SW480 (cell line): Measurements from ENCODE around the gene DLX3.

Experiments used
- DNase-seq: peaks from one replicate; pipeline ENCODE4 v3.0.0-alpha.2; 2016; ENCODE audit warnings: low spot score

The DLX3 gene

DNA sequence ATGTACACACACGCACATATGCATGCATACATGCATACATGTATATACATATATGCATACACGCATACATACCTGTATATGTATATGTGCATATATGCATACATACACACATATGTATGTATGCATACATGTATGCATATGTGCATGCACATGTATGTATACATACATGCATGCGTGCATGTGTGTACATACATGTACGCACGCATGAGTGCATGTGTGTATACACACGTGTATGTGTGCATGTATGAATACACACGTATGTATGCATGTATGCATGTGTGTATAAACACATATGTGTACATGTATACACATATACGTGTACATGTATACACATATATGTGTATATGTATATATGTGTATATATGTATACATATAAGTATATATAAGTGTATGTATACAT lies 28.5 kb upstream of the DLX3 start:
- no peak for DNase-seq

DNA sequence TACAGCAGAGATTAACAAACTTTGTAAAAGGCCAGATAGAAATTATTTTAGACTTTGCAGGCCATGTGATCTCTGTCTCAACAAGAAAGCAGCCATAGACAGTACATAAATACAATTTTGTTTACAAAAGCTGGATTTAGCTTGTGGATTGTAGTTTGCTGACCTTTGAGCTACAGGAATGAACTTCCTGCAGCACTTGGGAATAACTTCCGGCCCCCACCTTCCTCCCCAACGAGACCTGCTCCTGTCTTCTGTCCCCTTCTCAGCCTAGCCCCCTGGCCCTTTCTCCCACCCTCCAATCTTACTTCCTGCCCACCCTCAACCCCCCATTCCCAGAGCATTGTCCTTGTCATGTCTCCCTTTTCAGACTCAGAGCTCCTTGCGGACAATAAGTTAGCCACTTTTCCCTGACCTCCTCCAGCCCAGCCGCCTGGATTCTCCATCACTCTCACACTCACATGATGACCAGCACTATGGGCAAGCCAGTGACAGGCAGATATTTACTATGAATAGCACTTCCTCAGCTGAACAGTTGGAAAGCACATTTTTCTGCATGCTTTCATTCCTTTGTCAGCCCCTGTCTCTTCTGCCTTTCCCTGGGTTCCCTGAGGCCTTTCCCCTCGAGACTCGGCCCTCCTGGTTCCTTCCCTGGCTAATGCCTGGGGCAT lies 27.6 kb upstream of the DLX3 start:
- DNase-seq, result no peak

DNA sequence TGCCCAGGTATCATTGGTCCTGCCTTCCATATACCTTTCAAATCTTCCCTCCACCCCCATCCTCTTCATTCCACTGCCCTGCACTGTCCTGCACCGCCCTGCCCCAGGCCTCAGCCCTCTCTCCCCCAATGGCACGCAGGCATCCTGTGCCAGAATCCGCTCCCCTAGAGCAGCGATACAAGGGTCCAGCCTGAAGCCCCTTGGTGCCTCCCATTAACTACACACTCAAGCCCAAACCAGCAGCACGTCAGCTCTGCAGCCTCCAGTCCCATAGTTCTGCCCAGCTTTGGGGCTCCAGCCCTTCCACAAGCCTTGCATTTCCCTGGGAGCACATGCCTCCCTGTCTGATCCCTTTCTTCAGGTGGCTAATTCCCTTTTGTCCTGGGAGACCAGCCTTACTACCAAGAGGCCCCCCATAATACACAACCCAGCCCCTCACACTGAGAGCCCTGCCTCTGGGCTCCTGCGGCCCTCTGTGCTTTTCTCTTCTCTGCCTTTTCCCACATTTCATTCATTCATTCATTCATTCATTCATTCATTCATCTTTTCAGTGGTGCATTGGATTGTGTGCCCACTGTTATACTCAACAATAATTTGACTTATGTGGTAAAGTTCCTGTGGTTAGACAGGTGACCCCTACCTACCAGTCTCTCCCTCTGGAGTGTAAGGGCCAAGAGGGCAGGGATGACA lies 26.8 kb upstream of the DLX3 start:
- DNase-seq, result no peak

DNA sequence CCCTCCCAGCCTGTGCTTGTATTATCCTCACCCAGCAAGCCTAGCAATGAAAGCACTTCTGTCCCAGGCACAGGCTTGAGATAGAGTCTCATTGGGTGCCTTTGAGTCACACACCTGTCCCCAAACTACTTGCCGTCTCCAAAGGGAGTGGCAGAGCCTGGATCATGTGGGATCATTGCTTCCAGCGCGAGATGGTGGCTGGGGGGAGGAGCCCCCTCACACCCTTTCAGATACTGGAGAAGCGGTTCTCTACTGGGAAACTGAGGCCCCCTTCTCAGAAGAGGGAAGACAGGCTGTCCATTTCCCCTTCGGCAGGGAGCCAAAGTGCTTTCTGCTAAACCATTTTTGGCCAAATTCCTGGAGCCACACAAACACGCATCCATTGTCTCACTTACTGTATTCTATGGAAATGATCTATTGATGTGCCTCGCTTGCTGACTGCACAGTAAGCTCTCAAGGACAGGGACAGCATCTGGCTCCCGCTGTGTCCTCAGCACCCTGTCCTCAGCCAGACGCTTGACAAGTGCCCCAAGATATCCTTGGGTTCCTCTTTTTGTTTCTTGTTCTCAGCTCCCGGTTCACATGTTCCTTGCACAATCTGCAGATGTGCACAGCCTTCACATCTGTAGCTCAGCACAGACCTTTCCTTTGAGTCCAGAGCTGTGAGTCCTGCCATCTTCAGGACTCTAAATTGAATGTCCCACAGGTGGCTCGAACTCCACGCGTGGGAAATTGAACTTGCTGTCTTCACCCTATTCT lies 26.0 kb upstream of the DLX3 start:
- DNase-seq, result no peak

DNA sequence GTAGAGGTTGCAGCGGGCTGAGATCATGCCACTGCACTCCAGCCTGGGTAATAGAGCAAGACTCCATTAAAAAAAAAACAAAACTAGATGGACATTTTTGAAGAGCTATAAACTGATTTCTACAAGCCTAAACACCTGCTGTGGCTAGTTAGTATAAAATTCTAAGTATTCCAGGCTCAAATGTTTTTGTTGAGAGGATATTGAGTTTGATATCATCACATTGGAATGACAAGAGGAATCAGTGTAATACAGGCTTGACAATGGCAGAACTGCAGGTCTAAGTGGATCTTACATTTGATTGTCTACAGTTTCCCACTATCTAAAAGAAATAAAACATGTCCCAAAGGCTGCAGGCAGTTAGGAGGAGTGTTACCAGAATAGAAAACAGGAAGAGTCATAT lies 23.9 kb upstream of the DLX3 start:
- no peak for DNase-seq

DNA sequence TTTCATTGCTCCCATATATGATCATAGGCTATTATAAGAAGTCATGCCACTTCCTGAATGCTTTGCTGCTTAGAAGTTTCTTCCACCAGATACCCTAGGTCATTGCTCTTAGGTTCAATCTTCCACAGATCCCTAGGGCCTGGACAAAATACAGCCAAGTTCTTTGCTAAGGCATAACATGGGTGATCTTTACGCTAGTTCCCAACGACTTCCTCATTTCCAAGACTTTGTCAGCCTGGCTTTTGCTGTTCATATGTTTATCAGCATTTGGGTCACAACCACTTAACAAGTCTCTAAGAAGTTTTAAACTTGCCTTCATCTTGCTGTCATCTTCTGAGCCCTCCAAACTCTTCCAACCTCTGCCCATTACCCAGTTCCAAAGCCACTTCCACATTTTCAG lies 20.1 kb upstream of the DLX3 start:
- DNase-seq, result no peak

DNA sequence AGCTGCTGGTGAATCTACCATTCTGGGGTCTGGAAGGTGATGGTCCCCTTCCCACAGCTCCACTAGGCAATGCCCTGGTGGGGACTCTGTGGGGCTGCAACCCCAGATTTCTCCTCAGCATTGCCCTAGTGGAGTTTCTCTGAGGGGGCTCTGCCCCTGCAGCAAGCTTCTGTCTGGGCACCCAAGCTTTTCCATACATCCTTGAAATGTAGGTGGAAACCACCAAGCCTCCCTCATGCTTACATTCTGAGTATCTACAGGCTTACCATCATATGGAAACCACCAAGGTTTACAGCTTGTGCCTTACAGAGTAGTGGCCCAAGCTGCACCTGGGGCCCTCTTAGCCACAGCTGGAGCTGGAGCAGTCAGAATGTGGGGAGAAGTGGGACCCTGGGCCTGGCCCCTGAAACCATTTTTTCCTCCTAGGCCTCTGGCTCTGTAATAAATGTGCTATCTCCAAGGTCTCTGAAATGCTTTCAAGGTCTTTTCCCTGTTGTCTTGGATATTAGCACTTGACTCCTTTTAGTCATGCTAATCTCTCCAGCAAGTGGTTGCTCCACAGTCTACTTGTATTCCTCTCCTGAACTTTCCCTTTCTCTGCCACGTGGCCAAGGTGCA lies 19.6 kb upstream of the DLX3 start:
- DNase-seq, result no peak

DNA sequence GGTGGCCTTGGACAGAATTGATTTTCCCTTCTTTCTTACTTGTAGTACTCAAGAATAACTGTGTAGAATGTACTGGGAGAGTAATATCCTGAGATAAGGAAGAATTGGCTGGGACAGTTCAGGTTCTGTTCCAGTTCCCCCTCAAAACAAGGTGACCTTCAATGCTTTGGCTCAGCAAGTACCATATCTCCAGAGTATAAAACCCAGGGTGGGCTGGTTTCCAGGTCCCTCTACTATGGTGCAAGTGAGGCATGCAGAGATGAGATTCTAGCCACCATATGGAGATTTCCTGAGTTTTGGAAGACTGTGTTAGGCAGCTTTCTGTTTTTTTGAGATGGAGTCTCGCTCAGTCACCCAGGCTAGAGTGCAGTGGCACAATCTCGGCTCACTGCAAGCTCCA lies 18.1 kb upstream of the DLX3 start:
- no peak for DNase-seq

DNA sequence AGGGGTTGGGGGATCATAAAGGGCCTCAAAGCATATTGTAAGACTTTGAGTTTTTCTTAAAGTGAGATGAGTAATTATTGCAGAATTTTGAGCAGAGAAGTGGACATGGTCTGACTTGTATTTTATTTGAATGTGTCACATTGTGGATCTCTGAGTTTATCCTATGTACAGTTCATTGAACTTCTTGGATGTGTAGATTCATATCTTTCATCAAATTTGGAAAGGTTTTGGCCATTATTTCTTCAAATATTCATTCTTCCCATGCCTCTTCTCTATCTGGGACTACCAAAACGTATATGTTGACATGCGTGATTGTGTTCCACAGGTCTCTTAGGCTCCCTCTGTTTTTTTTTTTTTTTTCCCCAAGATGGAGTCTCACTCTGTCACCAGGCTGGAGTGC lies 14.3 kb upstream of the DLX3 start:
- no peak for DNase-seq

DNA sequence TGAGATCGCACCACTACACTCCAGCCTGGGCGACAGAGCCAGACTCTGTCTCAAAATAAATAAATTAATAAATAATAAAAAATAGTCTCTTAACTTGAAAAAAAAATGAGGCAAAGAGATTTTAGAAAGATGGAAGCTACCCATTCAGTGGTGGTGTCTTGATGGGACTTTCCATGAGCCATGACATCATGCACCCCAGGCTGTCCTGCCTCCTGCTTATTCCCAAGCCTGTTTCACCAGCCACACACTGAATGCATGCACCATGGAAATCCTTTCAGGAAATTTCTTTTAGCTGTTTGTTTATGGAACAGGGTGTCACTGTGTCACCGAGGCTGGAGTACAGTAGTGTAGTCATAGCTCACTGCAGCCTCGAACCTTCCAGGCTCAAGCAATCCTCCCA lies 8.9 kb upstream of the DLX3 start:
- DNase-seq, result no peak

DNA sequence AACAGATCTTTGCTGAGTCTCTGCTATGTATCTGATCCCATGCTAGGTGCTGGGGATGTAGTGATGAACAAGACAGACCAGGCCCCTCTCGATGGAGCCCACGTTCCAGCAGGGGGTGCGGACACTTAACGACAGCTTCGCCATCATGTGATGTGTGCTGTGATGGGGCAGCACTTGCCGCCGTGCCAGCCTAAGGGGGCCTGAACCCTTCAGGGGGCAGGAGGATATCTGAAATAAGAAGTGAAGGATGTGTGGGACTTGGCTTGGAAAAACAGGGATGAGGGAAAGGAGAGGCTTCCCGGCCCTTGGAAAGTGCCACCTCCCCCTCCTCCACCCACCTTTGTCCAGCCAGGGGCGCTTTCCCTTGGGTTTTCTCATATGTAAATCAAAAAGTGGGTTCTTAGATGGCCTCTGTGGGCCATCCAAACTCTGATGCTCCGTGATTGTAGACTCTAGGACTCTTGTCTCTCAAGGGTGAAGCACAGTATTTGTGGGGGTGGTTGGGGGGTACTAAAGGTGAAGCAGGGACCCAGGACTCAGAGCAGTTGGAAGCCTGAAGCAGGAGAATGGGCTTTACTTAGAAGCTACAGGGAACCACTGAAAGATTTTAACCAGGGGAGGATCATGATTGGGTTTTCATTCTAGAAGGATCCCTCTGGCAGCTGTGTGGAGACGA lies 4.0 kb upstream of the DLX3 start:
- DNase-seq, result no peak

DNA sequence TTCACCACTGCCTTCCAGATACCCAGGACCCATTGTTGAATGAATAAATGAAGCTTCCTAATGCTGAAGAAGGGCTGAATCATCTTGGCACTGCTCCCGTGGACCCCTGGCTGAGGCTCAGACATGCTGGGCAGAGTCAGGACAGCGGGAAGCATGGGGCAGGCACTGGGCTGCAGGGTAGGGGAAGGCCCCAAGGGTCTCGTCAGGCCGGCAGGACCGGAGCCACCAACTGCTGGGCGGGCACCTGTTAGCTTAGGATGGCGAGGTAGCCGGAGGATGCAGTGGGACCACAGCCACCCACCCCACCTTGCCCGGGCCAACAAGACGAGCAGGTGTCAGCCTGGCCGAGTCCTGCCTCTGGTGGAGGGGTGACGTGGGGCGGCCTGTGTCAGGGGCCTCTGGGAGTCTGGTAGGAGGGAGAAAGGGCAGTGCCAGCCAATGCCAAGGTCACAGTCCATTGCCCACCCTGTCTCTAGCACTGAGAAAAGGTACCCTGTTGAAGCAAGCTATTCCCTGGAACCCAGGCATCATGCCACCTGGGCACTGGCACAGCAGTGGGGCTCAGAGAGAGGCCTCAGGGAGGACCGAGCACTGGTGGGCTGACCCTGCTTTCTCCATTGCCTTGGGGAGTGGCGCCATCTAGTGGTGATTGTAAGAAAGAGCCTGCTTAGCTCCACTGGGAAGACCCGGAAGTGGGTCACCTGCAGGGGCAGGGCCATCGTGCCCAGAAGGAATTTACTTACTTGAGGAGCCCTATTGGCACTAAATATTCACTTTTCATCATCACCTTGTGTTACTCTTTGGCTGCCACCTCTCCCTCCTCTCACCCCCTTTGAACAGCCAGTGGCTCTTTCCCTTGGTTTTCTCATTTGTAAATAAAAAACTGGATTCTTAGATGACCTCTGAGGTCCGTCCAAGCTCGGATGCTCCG lies 3.0 kb upstream of the DLX3 start:
- DNase-seq, result peak; percentile 90

DNA sequence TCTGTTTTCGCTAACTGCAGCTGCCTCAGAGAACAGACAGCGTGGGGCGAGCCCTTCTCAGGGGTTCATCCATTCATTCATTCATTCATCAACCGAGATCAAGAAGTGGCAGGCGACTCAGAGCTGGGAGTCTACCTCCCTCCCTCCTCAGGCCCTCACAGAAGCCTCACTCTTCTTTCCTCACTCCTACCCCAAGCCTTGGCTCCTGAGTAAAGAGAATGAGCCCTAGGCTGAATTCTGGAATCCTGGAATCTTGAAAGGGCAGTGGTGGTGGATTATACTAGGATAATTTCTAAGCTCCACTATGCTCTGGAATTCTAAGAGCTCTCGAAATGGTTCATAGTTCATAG lies 2.3 kb upstream of the DLX3 start:
- DNase-seq, result peak; percentile 45

DNA sequence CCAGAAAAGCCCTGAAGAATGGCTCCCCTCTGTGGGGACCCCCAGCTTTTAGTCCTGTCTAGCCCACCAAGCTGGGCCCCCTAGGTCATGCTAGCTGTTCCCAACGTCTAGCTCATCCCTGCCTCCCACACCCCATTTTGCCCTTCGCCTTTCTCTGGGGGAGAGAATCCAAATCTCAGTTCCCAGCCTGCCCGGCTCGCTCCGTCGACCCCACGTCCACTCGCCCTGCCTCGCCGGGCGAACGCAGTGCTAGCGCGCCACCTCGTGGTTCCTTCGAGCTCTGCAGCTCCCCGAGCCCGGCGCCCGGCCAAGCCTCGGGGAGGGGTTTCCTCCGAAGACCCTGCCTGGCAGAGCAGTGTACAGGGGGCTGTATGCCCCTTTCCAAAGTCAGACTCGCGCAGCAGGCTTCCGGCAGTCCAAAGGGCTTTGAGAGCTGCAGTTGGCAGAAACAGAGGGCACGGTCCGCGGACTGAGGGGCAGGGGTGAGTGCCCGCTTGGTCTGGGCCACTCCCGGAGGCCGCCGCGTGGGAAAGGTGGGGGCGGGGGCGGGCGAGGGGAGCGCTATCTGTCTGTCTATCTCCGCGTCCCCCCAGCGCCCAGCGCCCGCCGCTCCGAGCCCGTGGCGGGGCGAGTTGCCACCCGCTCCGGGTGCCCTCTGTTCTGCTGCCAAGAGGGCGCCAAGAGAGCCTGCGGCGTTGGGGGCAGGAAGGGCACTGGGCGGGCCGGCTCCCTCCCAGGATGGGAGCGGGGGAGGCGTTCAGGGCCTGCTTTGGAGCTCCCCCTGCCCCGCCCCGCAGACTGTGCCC lies 1.7 kb upstream of the DLX3 start:
- DNase-seq, result no peak

DNA sequence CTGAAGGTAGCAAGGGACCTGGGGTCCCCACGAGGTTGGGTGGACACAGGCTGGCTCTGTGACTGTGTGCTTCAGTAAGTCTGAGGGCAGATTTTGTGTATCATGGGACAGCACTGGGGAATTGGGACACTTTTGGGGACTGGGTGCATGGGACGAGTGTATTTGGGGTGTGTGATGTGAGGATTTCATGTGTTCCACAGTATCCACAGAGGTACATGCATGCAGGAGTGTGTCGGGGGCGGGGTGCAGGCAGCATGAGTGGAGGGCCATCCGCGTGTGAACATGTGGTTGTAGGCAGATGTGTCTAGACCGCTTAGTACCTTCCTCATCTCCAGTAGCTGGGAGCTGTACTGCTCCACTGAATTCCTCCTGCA lies 1.1 kb upstream of the DLX3 start:
- no peak for DNase-seq

DNA sequence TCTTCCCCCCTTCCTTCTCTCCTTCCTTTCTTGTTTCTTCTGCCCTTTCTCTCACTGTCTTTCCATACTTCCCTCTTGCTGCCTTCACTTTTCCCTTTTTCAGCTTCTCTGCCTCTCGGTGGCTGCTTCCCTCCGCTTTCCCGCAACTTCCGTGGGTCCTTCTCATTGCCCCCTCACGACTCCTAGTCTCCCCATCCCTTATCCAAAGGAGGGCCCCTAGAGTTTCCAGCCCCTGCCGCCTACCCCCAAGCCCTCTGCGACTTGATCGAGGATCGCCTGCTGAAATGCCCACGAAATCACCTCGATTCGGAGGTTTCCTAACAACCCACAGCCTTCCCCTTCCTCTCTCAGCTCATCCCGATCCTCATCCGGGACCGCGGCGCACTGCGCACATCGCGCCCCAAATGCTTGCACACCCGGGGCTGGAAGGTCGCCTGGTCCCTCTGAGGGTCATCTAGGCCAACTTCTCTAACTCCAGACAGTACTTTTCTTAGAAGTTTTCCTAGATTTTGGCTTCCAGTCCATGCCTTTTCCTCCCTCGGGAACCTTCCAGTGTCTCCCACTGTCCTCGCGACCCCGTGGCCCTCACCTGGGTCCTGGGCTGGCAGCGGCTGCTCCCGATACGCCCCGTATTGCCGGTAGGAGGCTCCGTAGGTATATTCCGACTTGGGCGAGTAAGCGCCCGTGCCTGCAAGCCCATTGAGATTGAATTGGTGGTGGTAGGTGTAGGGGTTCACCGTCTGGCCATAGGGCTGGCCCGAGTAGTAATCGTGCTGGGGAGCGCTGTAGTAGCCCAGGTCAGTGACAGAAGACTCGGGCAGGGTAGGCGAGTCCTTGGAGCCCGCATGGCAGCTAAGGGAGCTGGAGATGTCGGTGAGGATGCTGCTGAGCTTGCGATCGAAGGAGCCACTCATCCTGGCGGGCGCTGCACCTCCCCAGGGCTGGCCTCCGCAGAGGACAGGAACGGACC lies 654 bp downstream of the DLX3 start:
- DNase-seq, result peak; percentile 69

DNA sequence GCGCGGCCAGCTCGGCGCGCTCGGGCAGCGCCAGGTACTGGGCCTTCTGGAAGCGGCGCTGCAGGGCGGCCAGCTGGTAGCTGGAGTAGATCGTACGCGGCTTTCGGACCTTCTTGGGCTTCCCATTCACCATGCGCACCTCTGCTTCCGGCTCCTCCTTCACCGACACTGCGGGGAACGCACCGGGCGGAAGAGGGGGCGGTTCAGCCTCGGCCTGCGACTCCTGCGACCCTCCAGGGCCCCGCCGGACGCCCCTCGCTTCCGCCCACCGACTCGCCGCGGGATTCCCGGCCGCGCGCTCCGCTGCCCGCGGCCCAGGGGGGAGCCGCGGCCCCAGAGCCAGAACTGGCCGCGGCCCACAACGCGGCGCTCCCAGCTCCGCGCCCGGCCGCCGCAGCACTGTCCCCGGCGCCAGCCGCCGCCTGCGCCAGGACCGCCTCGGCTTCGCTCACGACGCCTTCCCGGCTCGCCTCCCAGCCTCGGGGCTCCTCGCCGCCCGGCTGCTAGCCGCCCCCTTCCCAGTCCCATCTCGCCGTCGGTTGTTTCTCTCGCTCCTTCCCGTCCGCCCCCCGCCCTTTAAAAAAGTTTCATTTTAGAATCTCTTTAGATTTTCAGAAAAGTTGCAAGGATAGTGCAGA lies 1.5 kb downstream of the DLX3 start:
- no peak for DNase-seq

DNA sequence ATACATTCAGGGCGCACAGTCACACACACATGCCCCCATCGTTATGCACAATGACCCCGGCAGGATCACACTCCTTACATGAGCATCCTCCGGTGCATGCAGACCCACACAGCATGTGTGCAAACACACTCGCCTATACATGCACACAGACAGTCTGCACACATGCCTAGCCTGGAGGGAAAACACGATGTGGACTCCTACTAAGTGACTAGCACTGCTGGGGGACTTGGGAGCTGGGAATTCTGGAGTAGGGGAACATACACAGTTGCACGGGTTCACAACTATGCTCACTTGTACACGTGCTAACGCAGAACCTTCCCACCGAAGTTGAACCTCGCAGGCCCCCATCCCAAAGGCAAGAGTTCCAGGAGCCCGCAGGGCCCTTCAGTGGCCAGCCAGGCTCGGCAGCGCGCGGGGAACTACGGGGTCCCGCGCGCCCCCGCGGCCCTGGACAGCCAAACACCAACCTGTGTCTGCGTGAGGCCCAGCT lies 2.0 kb downstream of the DLX3 start:
- no peak for DNase-seq
